ENCODE data around the gene SS18. TPM values are rescaled to one million over a fixed set of nuclear protein-coding genes. Genes with fewer than 3 reads are reported as not detected.

Gene SS18
- total and polyA plus RNA-seq, 5 donors from 2014 or later: 39.8 to 60.0 (median 46.3) TPM

DNA sequence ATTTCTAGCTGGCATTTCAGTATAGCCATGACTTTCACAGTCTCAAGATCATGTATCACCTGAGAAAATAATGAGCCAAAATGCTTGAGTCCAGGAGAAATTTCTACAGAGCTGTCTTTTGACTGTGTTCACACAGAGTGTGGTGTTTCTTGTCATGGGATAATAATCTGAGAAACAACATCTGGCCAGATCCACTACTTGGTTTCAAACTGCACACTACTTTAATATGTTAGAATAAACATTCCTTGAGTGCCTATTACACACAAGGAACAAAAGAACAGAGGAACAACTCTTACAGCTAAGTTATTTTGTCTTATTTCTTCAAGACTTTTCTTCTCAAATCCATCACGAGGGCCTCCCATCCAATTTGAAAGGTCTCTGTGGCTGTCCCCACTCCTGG, 108.3 kb downstream of the SS18 start:
- Mint-ChIP-seq H3K27me3 (peaks cover 13% of the 10 kb centered on the region), H3K4me1 (no peaks in the 10 kb centered on the region), H3K36me3 (no peaks in the 10 kb centered on the region), H3K9me3 (peaks cover 0 to 5% (median 0%) of the 10 kb centered on the region in 7 donors), H3K4me3 (no peak overlapping the region), H3K27ac (no peak overlapping the region)
- ATAC-seq (ENCODE audit: low read depth in 2 of 2) (no peak), DNase-seq (no peak)
- H3K4me3 ChIP-seq (ENCODE audit: low read depth, low read length): no peak overlapping the region
- H3K27me3 ChIP-seq (ENCODE audit: control insufficient read depth, insufficient read depth, low read length): peaks cover 2% of the 10 kb centered on the region
- H3K36me3 ChIP-seq (ENCODE audit: control insufficient read depth, insufficient read depth, low read length): no peaks in the 10 kb centered on the region
- no peaks in the 10 kb centered on the region for H3K4me1 ChIP-seq (ENCODE audit: control insufficient read depth, insufficient read depth, low read length, poor library complexity, severe bottlenecking)
- H3K27ac ChIP-seq (ENCODE audit: insufficient read depth, low read length, poor library complexity, severe bottlenecking): no peak overlapping the region
- no peaks in the 10 kb centered on the region for H3K9me3 ChIP-seq (ENCODE audit: control insufficient read depth in 2 of 2, low read length in 2 of 2)

DNA sequence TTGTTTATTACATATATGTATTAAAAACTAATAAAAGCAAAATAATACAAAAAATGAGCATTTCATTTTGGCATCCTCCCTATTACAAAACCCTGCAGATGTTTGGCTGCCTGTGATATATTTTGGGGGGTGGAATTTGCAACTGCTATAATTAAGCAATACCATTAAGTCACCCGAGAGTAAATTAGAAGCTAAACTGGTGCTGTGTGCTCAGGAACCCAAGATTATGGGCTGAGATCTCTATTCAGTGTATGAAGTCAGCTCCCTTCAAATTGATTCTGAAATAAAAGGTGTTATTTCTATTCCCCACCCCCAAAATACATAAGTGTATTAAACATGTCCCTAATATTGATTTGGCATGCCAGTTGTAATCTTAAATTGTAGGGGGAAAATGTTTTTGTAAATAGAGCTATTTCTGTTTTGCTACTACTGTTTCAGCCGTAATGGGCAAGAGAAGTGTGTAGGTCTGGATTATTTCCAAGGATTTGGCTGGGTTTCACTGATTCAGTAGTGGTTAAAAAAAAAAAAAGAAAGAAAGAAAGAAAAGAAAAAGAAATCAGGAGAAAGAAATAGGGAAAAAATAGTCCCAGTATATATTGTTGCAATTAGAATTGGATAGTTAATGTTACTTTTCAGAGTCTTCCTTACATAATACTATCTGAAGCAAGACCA, 110.9 kb downstream of the SS18 start:
- H3K36me3 Mint-ChIP-seq: no peaks in the 10 kb centered on the region
- no peak overlapping the region for H3K4me3 Mint-ChIP-seq
- ATAC-seq (ENCODE audit: low read depth in 2 of 2) (no peak), DNase-seq (no peak)
- Histone ChIP-seq H3K9me3 (ENCODE audit: control insufficient read depth in 2 of 2, low read length in 2 of 2) (no peaks in the 10 kb centered on the region), H3K27me3 (ENCODE audit: control insufficient read depth, insufficient read depth, low read length) (peaks cover 2% of the 10 kb centered on the region), H3K4me3 (ENCODE audit: low read depth, low read length) (no peak overlapping the region), H3K4me1 (ENCODE audit: control insufficient read depth, insufficient read depth, low read length, poor library complexity, severe bottlenecking) (no peaks in the 10 kb centered on the region), H3K27ac (ENCODE audit: insufficient read depth, low read length, poor library complexity, severe bottlenecking) (no peak overlapping the region), H3K36me3 (ENCODE audit: control insufficient read depth, insufficient read depth, low read length) (no peaks in the 10 kb centered on the region)
- peaks cover 20% of the 10 kb centered on the region for H3K27me3 Mint-ChIP-seq
- H3K4me1 Mint-ChIP-seq: no peaks in the 10 kb centered on the region
- H3K9me3 Mint-ChIP-seq: peaks cover 0 to 5% (median 0%) of the 10 kb centered on the region in 7 donors
- no peak overlapping the region for H3K27ac Mint-ChIP-seq

DNA sequence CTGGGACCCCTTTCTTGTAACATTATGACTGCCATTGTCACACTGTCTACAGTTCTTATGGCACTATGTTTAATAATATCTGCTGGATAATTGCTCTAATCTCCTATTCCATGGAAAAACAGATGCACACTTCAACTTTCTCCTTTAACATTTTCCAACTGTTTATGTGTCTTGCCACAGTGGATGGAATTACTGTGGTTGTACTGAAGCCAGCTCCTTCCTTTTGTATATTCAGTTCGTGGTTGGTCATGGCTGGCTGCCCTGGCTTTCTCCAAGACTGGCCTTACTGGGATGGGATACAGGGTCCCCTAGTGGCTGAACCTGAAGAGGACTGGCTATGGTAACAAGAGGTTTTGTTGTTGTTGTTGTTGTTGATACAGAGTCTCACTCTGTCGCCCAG, 113.9 kb downstream of the SS18 start:
- peaks cover 0 to 3% (median 0%) of the 10 kb centered on the region in 7 donors for H3K9me3 Mint-ChIP-seq
- peaks cover 19% of the 10 kb centered on the region for H3K27me3 Mint-ChIP-seq
- H3K4me3 Mint-ChIP-seq: no peak overlapping the region
- H3K27me3 ChIP-seq (ENCODE audit: control insufficient read depth, insufficient read depth, low read length): no peaks in the 10 kb centered on the region
- DNase-seq (no peak), ATAC-seq (ENCODE audit: low read depth in 2 of 2) (no peak)
- no peaks in the 10 kb centered on the region for H3K36me3 Mint-ChIP-seq
- no peak overlapping the region for H3K4me3 ChIP-seq (ENCODE audit: low read depth, low read length)
- H3K9me3 ChIP-seq (ENCODE audit: control insufficient read depth in 2 of 2, low read length in 2 of 2): no peaks in the 10 kb centered on the region
- no peaks in the 10 kb centered on the region for H3K4me1 ChIP-seq (ENCODE audit: control insufficient read depth, insufficient read depth, low read length, poor library complexity, severe bottlenecking)
- H3K27ac ChIP-seq (ENCODE audit: insufficient read depth, low read length, poor library complexity, severe bottlenecking): no peak overlapping the region
- no peaks in the 10 kb centered on the region for H3K36me3 ChIP-seq (ENCODE audit: control insufficient read depth, insufficient read depth, low read length)
- no peak overlapping the region for H3K27ac Mint-ChIP-seq
- H3K4me1 Mint-ChIP-seq: no peaks in the 10 kb centered on the region

DNA sequence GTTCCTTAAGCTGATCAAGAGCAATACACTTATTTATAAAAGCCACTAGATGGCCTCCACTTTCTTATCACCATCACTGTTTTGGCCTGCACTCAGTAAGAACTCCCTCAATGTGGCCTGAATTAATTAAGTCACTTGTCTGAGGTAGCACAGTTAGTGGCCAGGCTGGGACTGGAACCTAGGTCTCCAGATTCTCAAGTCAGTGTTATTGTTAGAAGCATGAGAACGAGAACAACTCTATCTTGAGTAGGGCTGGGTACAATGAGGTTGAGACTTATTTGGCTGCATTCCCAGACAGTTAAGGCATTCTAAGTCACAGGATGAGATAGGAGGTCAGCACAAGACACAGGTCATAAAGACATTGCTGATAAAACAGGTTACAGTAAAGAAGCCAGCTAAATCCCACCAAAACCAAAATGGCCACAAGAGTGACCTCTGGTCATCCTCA, 115.8 kb downstream of the SS18 start:
- no peak for DNase-seq
- Histone ChIP-seq H3K4me3 (ENCODE audit: low read depth, low read length) (no peak overlapping the region), H3K36me3 (ENCODE audit: control insufficient read depth, insufficient read depth, low read length) (no peaks in the 10 kb centered on the region), H3K27me3 (ENCODE audit: control insufficient read depth, insufficient read depth, low read length) (no peaks in the 10 kb centered on the region), H3K4me1 (ENCODE audit: control insufficient read depth, insufficient read depth, low read length, poor library complexity, severe bottlenecking) (no peaks in the 10 kb centered on the region), H3K27ac (ENCODE audit: insufficient read depth, low read length, poor library complexity, severe bottlenecking) (no peak overlapping the region), H3K9me3 (ENCODE audit: control insufficient read depth in 2 of 2, low read length in 2 of 2) (no peaks in the 10 kb centered on the region)
- no peak overlapping the region for H3K4me3 Mint-ChIP-seq
- H3K9me3 Mint-ChIP-seq: peaks cover 0 to 4% (median 0%) of the 10 kb centered on the region in 7 donors
- no peaks in the 10 kb centered on the region for H3K4me1 Mint-ChIP-seq
- no peak overlapping the region for H3K27ac Mint-ChIP-seq
- peaks cover 25% of the 10 kb centered on the region for H3K27me3 Mint-ChIP-seq
- no peak for ATAC-seq (ENCODE audit: low read depth in 2 of 2)
- no peaks in the 10 kb centered on the region for H3K36me3 Mint-ChIP-seq

Other genes starting within 250 kb of the SS18 start
- gene PSMA8, start 43.3 kb upstream of the SS18 start, total RNA-seq: 0.30 TPM
- gene PSMA8, start 43.3 kb upstream of the SS18 start, polyA plus RNA-seq: 1 to 10 TPM in 3 of 4 donors, under 1 TPM in 1; 0.73 to 2.6 (median 1.3) TPM
- gene TAF4B, start 135.8 kb upstream of the SS18 start, total RNA-seq: 5.0 TPM
- gene TAF4B, start 135.8 kb upstream of the SS18 start, polyA plus RNA-seq: 1 to 10 TPM; 1.6 to 5.6 (median 4.0) TPM

Measured in CD4-positive, CD25-positive, alpha-beta regulatory T cell (primary cell).